Erythroblast (primary cell): Measurements from ENCODE around the gene ACTL6B.

Experiments used
- GATA1 ChIP-seq: IDR thresholded peaks from 2 replicates; pipeline ENCODE4 v1.6.1; 2011; ENCODE audit warnings: low read depth, mild to moderate bottlenecking, control low read depth, low read length, moderate library complexity
- POLR2A ChIP-seq: IDR thresholded peaks from 2 replicates; pipeline ENCODE4 v1.6.1; 2011; ENCODE audit warnings: mild to moderate bottlenecking, low read length

- TF ChIP-seq POLR2A (peak; percentile 23), GATA1 (no peak)
These were observed 23.1 kb downstream of the ACTL6B start for GRCh38 chr7:100632951-100633717.
